WTC11 (cell line): ENCODE results near the gene LRMDA. TPM values are rescaled to one million over a fixed set of nuclear protein-coding genes. Genes with fewer than 3 reads are reported as not detected.

Experiments used
- ATAC-seq: fragments of 200-7000 bp; cut with Tn5 transposase; 2 replicates; pipeline ENCODE4 v1.10.0; 2021; ENCODE audit warnings: mild to moderate bottlenecking, moderate library complexity
- CTCF ChIA-PET: fragments of 300-600 bp; sonication (Branson Sonifier 250); formaldehyde crosslinking; loops from one replicate; lab custom pipeline; 2021; ENCODE audit warnings: antibody characterized with exemption; lab: Charles Lee
- POLR2A ChIA-PET: fragments of 350-600 bp; sonication (Branson Sonifier 250); formaldehyde crosslinking; loops from one replicate; lab custom pipeline; 2021; ENCODE audit warnings: antibody characterized with exemption; lab: Charles Lee
- DNase-seq: peaks from one replicate; pipeline ENCODE4 v3.0.0; 2021; ENCODE audit warnings: low spot score
- H3K27ac Mint-ChIP-seq: 2 replicates; pipeline ENCODE4 v1.8.0; 2021; ENCODE audit warnings: mixed read lengths
- H3K27me3 Mint-ChIP-seq: 2 replicates; pipeline ENCODE4 v1.8.0; 2021; ENCODE audit warnings: low read depth, mild to moderate bottlenecking, moderate library complexity, mixed read lengths
- H3K36me3 Mint-ChIP-seq: 2 replicates; pipeline ENCODE4 v1.8.0; 2021; ENCODE audit warnings: mixed read lengths
- H3K4me1 Mint-ChIP-seq: 2 replicates; pipeline ENCODE4 v1.8.0; 2022; ENCODE audit warnings: mixed read lengths
- H3K4me3 Mint-ChIP-seq: 2 replicates; pipeline ENCODE4 v1.8.0; 2021; ENCODE audit warnings: mild to moderate bottlenecking, moderate library complexity, mixed read lengths
- H3K9me3 Mint-ChIP-seq: 2 replicates; pipeline ENCODE4 v1.8.0; 2021; ENCODE audit warnings: mixed read lengths
- ATF1 ChIP-seq: sonication (generic); formaldehyde crosslinking; IDR thresholded peaks from 2 replicates; pipeline ENCODE4 v1.8.1; 2023; ENCODE audit warnings: mild to moderate bottlenecking, moderate library complexity, missing genetic modification reagents
- EMX1 ChIP-seq: fragments of 250-450 bp; sonication (Bioruptor Pico); IDR thresholded peaks from 2 replicates; pipeline ENCODE4 v1.8.0; 2021; ENCODE audit warnings: mild to moderate bottlenecking
- FOXK1 ChIP-seq: sonication (generic); formaldehyde crosslinking; IDR thresholded peaks from 2 replicates; pipeline ENCODE4 v1.8.0; 2022; ENCODE audit warnings: mild to moderate bottlenecking, moderate library complexity, missing genetic modification reagents
- HMGA2 ChIP-seq: fragments of 250-450 bp; sonication (Bioruptor Pico); IDR thresholded peaks from 2 replicates; pipeline ENCODE4 v1.4.0; 2021; ENCODE audit warnings: mild to moderate bottlenecking, moderate library complexity
- NFATC4 ChIP-seq: fragments of 250-450 bp; sonication (Bioruptor Pico); IDR thresholded peaks from 2 replicates; pipeline ENCODE4 v1.9.0; 2021; ENCODE audit warnings: mild to moderate bottlenecking
- NR3C1 ChIP-seq: sonication (generic); formaldehyde crosslinking; conservative IDR thresholded peaks from 2 replicates; pipeline ENCODE4 v1.8.1; 2023; ENCODE audit warnings: low read depth, mild to moderate bottlenecking, missing genetic modification reagents
- SMAD3 ChIP-seq: sonication (generic); formaldehyde crosslinking; IDR thresholded peaks from 2 replicates; pipeline ENCODE4 v1.8.0; 2022; ENCODE audit warnings: missing genetic modification reagents, mild to moderate bottlenecking, borderline replicate concordance
- SMAD4 ChIP-seq: sonication (generic); formaldehyde crosslinking; IDR thresholded peaks from 2 replicates; pipeline ENCODE4 v1.8.0; 2022; ENCODE audit warnings: mild to moderate bottlenecking, missing genetic modification reagents
- SOX15 ChIP-seq: fragments of 250-450 bp; sonication (Bioruptor Pico); IDR thresholded peaks from 2 replicates; pipeline ENCODE4 v1.9.0; 2021; ENCODE audit warnings: mild to moderate bottlenecking
- SP1 ChIP-seq: sonication (generic); formaldehyde crosslinking; conservative IDR thresholded peaks from 2 replicates; pipeline ENCODE4 v1.8.1; 2022; ENCODE audit warnings: missing genetic modification reagents
- TEAD1 ChIP-seq: sonication (generic); formaldehyde crosslinking; IDR thresholded peaks from 2 replicates; pipeline ENCODE4 v1.8.0; 2022; ENCODE audit warnings: mild to moderate bottlenecking, missing genetic modification reagents
- ZNF219 ChIP-seq: sonication (generic); formaldehyde crosslinking; IDR thresholded peaks from 2 replicates; pipeline ENCODE4 v1.8.0; 2023; ENCODE audit warnings: missing genetic modification reagents, mild to moderate bottlenecking, borderline replicate concordance
- ZNF396 ChIP-seq: fragments of 250-450 bp; sonication (Bioruptor Pico); IDR thresholded peaks from 2 replicates; pipeline ENCODE4 v1.8.0; 2021; ENCODE audit warnings: mild to moderate bottlenecking, moderate library complexity, borderline replicate concordance
- total RNA-seq: library from RNA; stranded (reverse); gene quantifications from 3 replicates; pipeline ENCODE4 v1.2.3, GENCODE V29; 2021
- TF ChIP-seq, protein P1 (sequence below): sonication (generic); formaldehyde crosslinking; IDR thresholded peaks from 2 replicates; pipeline ENCODE4 v1.8.1; 2023; ENCODE audit warnings: mild to moderate bottlenecking, missing genetic modification reagents
- TF ChIP-seq, protein P2 (sequence below): sonication (generic); formaldehyde crosslinking; conservative IDR thresholded peaks from 2 replicates; pipeline ENCODE4 v1.8.1; 2022; ENCODE audit warnings: mild to moderate bottlenecking, missing genetic modification reagents
- TF ChIP-seq, protein P3 (sequence below): sonication (generic); formaldehyde crosslinking; IDR thresholded peaks from 2 replicates; pipeline ENCODE4 v1.8.1; 2022; ENCODE audit warnings: low read depth, missing genetic modification reagents, borderline replicate concordance
- TF ChIP-seq, protein P4 (sequence below): fragments of 250-450 bp; sonication (Bioruptor Pico); IDR thresholded peaks from 2 replicates; pipeline ENCODE4 v1.9.0; 2021; ENCODE audit warnings: moderate library complexity, mild to moderate bottlenecking, inconsistent platforms, borderline replicate concordance
- TF ChIP-seq, protein P5 (sequence below): sonication (generic); formaldehyde crosslinking; IDR thresholded peaks from 2 replicates; pipeline ENCODE4 v1.8.1; 2022; ENCODE audit warnings: missing genetic modification reagents, borderline replicate concordance

Gene LRMDA
- total RNA-seq, 1 experiment from 2014 or later = 0.92 TPM

DNA sequence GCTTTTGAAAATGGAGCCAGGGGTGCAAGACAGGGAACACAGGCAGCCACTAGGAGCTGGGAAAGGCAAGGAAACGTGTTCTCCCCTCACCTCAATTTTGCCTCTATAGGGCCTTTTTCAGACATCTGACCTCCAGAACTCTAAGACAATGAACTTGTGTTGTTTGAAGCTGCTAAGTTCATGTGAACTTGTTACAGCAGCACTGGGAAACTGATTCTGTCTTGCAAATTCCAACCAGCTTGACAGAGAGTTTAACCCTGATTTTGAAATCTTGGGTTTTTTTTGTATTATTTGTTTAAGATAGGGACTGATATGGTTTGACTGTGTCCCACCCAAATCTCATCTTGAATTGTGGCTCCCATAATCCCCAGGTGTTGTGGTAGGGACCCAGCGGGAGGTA, 852.9 kb downstream of the LRMDA start:
- POLR2A ChIA-PET = no interaction called here
- H3K27me3 Mint-ChIP-seq = peaks cover 10% of the 10 kb centered on the region
- TF ChIP-seq ATF1 (no peak), HMGA2 (CRISPR knock-in tag) (no peak), FOXK1 (CRISPR knock-in tag) (no peak)
- DNase-seq = no peak
- CTCF ChIA-PET = no interaction called here
- H3K4me1 Mint-ChIP-seq = peaks cover 18% of the 10 kb centered on the region
- H3K9me3 Mint-ChIP-seq = peaks cover 17% of the 10 kb centered on the region
- H3K36me3 Mint-ChIP-seq = peaks cover 8% of the 10 kb centered on the region
- no peak overlapping the region for H3K4me3 Mint-ChIP-seq
- ATAC-seq = no peak
- no peak overlapping the region for H3K27ac Mint-ChIP-seq

DNA sequence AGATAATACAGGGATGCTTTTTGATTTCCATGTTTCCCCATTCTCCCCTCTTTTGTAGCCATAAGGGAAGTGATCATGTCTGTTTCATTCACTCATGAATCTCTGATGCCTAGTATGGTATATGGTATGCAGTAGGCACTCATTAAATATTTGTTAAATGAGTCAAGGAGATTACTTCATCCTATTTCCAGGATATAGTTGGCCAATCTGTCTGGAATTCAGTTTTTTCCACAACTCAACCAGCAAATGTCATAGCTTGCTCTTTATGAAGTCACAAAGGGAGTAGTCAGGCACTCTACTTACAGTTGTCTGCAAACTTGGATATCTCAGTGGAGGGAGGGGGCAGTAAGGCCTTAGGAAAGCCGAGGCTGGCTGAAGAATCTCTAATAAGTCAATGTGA, 853.6 kb downstream of the LRMDA start:
- H3K4me3 Mint-ChIP-seq = no peak overlapping the region

DNA sequence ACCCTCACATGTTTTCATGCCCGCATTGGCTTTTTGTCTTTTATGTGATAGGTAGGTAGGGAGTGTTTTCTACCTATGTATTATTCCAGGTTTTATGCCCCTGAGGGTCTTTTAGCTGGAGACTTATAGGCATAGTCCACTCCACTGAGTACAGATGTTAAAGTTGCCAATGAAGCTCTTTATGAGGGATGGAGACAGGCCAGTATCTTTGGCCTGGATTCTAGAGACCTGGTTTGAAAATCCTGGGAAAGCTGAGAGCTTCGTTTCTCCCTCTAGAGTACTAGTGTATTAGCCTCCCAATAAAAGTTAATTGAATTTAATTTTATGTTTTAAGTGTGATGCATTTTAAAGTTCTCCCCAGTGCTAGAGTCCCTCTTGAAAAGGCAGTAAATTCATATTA, 854.1 kb downstream of the LRMDA start:
- ChIA-PET POLR2A (no interaction called here), CTCF (no interaction called here)
- DNase-seq (no peak), ATAC-seq (no peak)
- TF ChIP-seq, protein P1, sequence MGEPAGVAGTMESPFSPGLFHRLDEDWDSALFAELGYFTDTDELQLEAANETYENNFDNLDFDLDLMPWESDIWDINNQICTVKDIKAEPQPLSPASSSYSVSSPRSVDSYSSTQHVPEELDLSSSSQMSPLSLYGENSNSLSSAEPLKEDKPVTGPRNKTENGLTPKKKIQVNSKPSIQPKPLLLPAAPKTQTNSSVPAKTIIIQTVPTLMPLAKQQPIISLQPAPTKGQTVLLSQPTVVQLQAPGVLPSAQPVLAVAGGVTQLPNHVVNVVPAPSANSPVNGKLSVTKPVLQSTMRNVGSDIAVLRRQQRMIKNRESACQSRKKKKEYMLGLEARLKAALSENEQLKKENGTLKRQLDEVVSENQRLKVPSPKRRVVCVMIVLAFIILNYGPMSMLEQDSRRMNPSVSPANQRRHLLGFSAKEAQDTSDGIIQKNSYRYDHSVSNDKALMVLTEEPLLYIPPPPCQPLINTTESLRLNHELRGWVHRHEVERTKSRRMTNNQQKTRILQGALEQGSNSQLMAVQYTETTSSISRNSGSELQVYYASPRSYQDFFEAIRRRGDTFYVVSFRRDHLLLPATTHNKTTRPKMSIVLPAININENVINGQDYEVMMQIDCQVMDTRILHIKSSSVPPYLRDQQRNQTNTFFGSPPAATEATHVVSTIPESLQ (CRISPR knock-in tag) = no peak
- TF ChIP-seq SOX15 (no peak), ZNF219 (CRISPR knock-in tag) (no peak), NR3C1 (CRISPR knock-in tag) (no peak)
- Mint-ChIP-seq H3K36me3 (peaks cover 8% of the 10 kb centered on the region), H3K4me3 (no peak overlapping the region), H3K27me3 (peaks cover 10% of the 10 kb centered on the region), H3K9me3 (peaks cover 17% of the 10 kb centered on the region), H3K27ac (no peak overlapping the region), H3K4me1 (peaks cover 18% of the 10 kb centered on the region)

More for the DNA sequence above, 853.6 kb downstream of the LRMDA start:
- DNase-seq (no peak), ATAC-seq (no peak)
- Mint-ChIP-seq H3K27ac (no peak overlapping the region), H3K27me3 (peaks cover 10% of the 10 kb centered on the region), H3K36me3 (peaks cover 8% of the 10 kb centered on the region), H3K9me3 (peaks cover 17% of the 10 kb centered on the region), H3K4me1 (peaks cover 18% of the 10 kb centered on the region)
- ChIA-PET POLR2A (no interaction called here), CTCF (no interaction called here)
- TF ChIP-seq TEAD1 (CRISPR knock-in tag) = no peak
- TF ChIP-seq NFATC4 (CRISPR knock-in tag) = no peak
- TF ChIP-seq ZNF396 (CRISPR knock-in tag) = no peak

DNA sequence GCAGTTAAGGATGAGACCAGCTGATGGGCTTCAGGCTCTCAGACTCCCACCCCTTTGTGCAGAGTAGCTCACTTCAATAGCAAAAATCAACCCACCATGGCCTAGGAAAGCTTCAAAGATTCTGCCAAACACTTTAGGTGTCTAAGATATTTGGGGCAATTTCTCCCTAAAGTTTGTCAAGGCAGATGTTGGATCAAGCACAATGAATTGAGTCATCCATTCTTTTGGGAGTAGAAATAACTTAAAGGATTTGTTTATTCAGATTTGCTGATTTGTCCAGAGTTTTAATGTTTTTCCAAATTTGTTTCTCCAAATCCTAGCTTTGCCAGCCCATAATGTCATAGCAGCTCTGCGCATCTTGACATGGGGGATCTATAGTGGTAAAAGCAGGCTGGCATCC, 855.1 kb downstream of the LRMDA start:
- no peak overlapping the region for H3K27ac Mint-ChIP-seq
- peaks cover 8% of the 10 kb centered on the region for H3K36me3 Mint-ChIP-seq
- peaks cover 10% of the 10 kb centered on the region for H3K27me3 Mint-ChIP-seq
- ChIA-PET POLR2A (no interaction called here), CTCF (no interaction called here)
- ATAC-seq = no peak
- H3K4me1 Mint-ChIP-seq = peaks cover 15% of the 10 kb centered on the region
- DNase-seq = no peak
- H3K4me3 Mint-ChIP-seq = no peak overlapping the region
- H3K9me3 Mint-ChIP-seq = peaks cover 17% of the 10 kb centered on the region
- TF ChIP-seq EMX1 (CRISPR knock-in tag) (no peak), ATF1 (no peak), SMAD3 (CRISPR knock-in tag) (no peak), FOXK1 (CRISPR knock-in tag) (no peak)
- TF ChIP-seq, protein P2, sequence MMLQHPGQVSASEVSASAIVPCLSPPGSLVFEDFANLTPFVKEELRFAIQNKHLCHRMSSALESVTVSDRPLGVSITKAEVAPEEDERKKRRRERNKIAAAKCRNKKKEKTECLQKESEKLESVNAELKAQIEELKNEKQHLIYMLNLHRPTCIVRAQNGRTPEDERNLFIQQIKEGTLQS = no peak
- TF ChIP-seq, protein P3, sequence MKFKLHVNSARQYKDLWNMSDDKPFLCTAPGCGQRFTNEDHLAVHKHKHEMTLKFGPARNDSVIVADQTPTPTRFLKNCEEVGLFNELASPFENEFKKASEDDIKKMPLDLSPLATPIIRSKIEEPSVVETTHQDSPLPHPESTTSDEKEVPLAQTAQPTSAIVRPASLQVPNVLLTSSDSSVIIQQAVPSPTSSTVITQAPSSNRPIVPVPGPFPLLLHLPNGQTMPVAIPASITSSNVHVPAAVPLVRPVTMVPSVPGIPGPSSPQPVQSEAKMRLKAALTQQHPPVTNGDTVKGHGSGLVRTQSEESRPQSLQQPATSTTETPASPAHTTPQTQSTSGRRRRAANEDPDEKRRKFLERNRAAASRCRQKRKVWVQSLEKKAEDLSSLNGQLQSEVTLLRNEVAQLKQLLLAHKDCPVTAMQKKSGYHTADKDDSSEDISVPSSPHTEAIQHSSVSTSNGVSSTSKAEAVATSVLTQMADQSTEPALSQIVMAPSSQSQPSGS (CRISPR knock-in tag) = no peak

DNA sequence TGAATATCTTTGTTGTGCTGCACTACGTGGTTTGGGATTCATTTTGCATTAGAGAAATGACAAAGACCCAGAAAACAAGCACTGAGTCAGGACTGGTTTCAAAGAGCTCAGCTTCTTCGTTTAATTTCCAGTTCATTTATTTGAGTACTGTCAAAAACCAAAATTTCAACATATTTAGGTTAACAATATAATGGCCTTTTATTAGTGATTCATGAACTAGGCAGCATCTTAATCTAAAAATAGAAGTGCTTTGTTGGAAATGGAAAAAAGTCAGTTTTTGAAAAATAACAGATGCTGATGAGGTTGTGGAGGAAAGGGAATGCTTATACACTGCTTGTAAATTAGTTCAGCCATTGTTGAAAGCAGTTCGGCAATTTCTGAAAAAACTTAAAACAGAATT, 856.4 kb downstream of the LRMDA start:
- ChIA-PET POLR2A (no interaction called here), CTCF (no interaction called here)
- Mint-ChIP-seq H3K4me3 (no peak overlapping the region), H3K4me1 (peaks cover 7% of the 10 kb centered on the region), H3K27ac (no peak overlapping the region), H3K27me3 (peaks cover 10% of the 10 kb centered on the region), H3K9me3 (peaks cover 17% of the 10 kb centered on the region), H3K36me3 (peaks cover 8% of the 10 kb centered on the region)
- no peak for ATAC-seq
- DNase-seq = no peak
- TF ChIP-seq SMAD4 (CRISPR knock-in tag) = no peak
- TF ChIP-seq, protein P4, sequence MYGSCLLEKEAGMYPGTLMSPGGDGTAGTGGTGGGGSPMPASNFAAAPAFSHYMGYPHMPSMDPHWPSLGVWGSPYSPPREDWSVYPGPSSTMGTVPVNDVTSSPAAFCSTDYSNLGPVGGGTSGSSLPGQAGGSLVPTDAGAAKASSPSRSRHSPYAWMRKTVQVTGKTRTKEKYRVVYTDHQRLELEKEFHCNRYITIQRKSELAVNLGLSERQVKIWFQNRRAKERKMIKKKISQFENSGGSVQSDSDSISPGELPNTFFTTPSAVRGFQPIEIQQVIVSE = no peak
- no peak for TF ChIP-seq SP1 (CRISPR knock-in tag)
- TF ChIP-seq, protein P5, sequence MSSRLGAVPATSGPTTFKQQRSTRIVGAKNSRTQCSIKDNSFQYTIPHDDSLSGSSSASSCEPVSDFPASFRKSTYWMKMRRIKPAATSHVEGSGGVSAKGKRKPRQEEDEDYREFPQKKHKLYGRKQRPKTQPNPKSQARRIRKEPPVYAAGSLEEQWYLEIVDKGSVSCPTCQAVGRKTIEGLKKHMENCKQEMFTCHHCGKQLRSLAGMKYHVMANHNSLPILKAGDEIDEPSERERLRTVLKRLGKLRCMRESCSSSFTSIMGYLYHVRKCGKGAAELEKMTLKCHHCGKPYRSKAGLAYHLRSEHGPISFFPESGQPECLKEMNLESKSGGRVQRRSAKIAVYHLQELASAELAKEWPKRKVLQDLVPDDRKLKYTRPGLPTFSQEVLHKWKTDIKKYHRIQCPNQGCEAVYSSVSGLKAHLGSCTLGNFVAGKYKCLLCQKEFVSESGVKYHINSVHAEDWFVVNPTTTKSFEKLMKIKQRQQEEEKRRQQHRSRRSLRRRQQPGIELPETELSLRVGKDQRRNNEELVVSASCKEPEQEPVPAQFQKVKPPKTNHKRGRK (CRISPR knock-in tag) = no peak
- TF ChIP-seq, protein P1 (CRISPR knock-in tag) = no peak
